OCI-LY1 (cell line): ENCODE data around the gene PLEKHM3.

Experiments used
- CTCF ChIP-seq: fragments of 200-600 bp; sonication (generic), shearing (Covaris generic); IDR thresholded peaks from 2 replicates; pipeline ENCODE4 v1.5.1; 2017; ENCODE audit warnings: mild to moderate bottlenecking, antibody characterized with exemption, low read length, moderate library complexity, mixed read lengths
- EZH2 ChIP-seq: fragments of 200-600 bp; sonication (generic), shearing (Covaris generic); IDR thresholded peaks from 2 replicates; pipeline ENCODE4 v1.8.0; 2017; ENCODE audit warnings: borderline replicate concordance, mixed run types, mild to moderate bottlenecking, antibody characterized with exemption, low read length, moderate library complexity, mixed read lengths

GRCh38 chr2:207895274-207895860 is 130.0 kb downstream of the PLEKHM3 start:
- peak; percentile 33; the same call in 1 of the 2 replicates for TF ChIP-seq CTCF
- no peak for TF ChIP-seq EZH2
